ENCODE measurements around the gene GRAP.

The GRAP gene

DNA sequence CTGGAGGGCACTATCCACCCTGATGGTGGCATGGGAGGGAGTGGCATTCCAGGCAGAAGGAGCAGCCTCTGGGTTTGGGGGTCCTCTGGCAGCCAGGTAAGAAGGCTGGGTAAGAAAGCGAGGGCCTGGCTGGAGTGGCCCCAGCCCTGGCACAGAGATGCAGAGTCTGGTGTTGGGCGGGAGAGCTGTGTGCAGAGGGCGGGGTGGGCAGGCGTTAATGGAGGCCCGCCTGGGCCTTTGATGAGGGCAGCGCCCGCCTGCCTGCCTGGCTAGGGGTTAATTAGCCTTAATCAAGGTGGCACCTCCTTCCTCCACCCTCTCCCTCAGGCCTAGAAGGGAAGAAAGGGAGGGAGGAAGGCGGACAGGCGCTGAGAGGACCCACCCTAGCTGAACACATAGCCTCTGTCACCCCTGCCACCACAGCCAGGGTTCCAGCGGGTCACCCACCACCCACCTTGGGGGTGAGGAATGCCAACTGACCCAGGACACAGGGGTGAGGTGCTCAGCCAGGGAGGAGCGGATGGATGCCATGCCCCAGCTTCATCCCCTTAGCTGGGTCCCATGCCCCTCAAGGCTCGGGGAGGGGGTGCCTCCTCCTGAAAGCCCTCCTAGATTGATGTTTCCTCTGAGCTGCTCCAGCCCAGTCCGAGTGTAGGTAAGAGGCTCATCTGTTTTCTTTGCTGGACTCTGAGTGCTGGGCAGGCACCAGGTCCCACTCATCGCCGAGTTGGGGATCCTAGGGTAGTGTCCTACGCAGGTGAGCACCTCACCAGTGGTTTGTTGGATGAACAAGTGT, 28.8 kb downstream of the GRAP start:
- no peak for DNase-seq

DNA sequence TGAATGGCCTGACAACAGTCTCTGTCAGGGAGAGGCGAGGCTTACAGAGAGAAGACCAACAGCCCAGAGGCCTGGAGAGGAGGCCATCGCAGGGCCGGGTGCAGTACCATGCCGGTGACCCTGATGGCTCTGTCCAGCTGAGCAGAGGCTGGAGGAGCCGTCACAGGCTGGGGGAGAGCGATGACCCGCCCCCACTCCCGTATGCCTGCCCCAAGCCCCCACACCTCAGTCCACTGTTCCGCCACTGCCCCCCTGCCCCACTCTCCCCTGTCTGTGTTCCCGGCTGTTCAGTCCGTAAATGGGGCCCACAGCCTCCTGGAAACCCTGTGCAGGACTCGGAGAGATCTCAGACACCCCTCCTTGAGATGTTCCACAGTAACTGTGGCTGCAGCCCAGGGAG, 29.4 kb downstream of the GRAP start:
- DNase-seq = no peak

DNA sequence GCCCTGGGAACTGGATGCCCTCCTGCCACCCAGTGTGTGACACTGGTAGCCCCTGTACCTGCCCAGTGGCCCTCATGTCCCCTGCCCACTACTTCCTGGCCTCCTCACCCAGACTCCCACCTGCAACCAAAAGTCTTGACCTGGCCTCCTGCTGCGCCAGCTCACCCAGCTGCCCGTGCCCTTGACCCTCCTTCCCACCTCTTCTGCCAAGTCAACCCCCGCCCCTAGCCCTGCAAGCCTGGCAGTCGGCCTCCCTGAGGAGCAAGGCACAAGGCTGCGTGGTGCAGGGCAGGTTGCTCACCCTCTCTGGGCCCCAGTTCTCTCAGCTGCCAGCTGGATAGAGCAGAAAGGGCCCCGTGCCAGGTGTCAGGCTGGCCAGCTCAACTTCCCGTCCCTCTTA, 29.9 kb downstream of the GRAP start:
- DNase-seq = no peak

DNA sequence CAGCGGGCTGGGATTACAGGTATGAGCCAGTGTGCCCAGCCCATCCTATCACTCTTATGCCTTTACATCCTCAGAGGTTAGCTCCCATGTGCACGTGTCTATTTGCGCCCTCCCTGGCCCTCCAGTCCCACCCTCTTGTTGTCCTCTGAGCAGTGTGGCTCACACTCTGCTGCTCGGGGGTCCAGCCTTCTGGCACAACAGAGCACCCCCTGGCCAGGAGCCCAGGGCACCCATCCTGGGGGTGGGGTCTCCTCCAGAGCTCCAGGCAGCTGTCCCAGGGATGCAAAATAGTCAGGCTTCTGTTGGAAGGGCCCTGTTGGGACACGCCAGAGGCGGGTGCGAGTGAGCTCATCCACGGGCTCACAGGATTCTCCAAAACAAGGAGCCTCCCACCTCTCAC, 30.5 kb downstream of the GRAP start:
- no peak for DNase-seq

DNA sequence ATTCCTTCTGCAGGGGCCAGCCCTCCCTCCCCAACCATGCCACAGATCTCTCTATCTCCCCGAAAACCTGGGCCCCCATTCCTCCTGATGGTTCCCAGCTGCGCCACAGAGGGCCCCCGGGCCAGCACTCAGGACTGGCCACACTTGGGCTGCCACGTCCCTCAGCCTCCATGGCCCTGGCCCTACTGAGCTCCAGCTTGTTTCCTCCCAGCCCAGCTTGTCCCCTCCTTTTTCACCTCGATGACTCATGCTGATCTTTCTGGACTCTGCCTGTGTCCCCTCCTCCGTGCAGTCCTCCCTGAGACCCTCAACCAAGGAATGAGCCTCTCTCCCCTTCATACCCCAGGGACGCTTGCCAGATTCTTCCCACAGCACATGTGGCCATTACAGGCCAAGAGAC, 31.3 kb downstream of the GRAP start:
- no peak for DNase-seq

DNA sequence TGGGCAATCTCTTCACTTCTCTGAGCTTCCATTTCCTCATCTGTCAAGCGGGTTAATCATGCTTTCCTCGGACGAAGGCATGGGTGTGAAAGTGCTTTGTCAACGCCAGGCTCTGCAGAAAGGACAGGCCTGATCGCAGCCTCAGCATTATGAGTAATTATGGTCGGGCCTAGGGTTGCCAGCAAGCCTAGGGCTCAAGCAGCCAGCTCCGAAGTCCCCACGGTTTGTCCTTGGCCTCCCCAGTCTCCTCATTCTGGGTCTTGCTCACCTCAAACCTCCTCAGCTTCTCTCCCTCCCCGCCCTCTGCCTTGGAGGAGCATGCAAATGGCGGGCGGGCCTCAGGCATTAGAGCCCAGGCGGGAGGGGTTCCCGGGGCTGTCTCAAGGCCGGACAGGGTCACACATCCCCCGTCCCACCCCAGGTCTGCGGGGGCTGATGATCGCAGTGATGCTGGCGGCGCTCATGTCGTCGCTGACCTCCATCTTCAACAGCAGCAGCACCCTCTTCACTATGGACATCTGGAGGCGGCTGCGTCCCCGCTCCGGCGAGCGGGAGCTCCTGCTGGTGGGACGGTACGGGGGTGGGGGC, 32.0 kb downstream of the GRAP start:
- DNase-seq = no peak

DNA sequence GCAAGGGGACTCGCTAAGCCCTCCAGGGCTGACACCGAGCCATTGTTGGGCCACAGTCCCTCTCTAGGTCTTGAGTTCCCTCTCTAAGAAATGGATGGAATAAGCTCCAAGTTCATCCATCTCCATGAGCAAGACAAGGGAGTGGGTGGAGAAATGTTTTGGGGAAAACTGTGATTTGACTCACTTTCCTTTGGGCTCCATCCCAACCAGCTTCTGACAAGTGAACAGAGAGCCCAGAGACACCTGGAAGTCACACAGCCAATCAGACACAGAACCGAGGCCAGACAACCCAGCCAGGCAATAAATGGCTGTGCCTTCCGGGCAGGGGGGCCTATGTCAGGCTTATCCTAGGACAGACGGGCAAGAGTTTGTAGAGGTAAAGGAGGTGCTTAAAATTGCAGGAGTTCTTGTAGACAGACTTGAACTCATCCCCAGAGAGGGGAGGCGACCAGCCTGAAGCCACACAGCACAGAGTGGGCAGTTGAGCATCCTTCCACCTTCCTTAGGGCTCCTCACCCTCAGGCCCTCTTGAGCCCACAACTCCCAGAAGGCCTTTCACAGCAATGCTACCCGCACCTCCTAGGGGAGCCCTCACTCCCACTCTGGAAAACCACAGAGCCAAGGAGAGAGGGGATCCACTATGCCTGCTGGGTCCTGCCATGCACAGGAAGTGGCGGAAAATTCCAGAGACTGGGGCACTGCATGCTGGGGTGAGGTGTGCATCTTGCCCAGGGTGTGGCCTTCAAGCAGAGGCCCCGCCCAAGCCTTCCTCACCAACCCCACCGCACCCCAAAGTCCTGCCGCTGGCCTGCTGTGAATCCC, 32.7 kb downstream of the GRAP start:
- no peak for DNase-seq

DNA sequence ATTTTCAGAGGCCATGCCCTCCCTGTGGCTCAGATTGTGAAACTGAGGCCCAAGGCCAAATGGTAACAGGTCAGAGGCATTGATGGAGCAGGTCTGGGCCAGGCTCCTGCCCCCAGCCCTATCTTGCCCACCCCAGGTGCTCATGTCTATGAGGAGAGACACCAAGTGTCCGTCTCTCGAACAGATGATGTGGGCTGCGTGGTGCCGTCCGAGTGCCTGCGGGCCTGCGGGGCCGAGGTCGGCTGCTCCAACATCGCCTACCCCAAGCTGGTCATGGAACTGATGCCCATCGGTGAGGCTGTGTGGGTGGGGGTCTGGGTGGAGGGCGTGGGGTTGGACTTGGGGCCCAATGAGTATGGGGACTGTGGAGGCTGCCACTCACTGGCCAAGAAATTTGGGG, 33.5 kb downstream of the GRAP start:
- DNase-seq = no peak

DNA sequence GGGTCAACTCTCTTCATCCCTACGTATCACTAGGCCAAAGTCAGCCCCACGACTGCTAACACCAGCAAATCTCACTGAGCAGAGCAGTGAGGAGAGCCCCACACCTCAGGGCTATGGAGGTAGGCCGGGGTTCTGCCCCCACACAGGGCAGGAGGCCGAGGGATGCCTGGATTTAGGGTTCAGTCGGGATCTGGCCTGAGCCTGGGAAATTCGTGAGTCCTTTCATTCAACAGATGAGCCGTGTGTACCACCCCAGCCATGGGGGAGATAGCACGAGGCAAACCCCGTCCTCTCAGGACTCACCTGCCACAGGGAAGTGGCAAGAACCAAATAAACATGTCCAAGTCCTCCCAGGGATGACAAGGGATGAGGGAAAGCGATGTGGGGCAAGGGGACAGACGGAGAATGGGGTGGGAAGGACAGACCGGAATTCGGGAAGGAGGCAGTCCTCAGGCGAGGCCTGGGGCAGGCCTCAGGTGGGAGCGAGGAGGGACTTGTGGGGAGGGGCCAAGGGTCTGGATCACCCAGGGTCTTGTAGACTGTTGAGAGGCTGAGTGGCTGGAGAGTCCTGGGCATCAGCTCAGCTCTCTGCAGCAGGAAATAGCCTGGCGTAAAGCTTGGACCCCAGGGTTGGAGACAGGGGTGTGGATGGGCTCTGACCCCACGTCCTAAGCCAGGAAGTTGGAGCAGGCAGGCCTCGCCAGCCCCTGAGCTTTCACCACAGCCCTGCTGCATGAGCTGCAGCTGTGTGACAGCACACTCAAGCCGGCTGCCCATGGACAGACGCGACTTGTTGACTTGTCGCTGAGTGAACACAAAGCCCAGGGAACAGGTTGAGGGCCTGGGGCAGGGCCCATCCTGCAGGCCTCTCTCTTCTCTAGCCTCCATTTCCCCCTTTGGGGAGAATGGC, 34.3 kb downstream of the GRAP start:
- DNase-seq = no peak

DNA sequence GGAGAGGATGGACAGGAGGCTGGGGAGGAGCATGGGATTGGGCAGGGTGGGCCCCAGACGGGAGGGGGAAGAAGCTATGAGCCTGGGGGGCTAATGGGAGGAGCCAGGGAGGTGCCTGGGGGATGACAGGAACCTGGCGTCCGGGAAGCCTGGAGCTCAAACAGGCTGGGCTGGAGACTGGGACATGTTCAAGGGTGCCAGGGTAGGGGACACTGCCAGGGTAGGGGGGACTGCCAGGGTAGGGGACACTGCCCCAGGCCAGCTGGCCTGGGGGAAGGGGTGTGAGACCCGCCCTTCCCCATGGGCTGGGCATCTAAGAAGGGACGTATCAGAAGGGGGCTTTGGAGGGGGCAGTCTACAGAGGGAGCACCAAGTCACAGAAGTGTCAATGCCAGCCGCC, 35.2 kb downstream of the GRAP start:
- DNase-seq = no peak

DNA sequence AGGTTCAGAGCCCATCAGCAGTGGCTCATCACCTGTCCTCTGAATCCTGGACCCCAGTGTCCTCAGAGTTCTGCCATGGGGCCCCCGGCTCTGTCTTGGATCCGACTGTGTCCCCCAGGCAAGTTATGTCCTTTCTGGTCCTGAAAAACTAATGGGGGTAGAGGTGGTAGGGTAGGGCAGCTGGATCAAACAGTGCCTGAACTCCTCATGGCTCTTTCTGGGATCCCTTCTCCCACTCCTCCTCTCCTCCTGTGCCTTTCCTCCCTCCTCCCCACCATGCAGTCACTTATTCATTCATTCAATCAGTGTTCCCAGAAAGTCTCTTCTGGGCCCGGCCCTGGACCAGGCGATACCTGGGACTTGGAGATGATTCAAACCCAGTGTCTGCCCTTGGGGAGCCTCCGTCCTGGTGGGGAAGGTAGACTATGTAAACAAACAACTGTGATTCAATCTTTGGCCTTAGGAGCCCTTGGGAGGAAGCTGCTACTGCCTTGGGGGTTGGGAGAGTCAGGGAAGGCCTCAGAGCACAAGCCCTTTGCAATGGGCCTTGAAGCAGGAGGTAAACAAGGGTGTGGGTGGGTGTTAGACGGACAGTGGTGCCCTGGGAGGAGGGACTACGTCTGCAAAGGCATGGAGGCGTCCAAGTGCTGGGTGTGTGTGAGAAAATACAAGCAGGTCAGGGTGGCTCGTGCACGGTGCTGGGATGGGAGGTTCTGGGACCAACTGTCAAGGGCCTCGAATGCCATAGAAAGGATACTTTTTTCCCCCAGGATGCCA, 35.8 kb downstream of the GRAP start:
- no peak for DNase-seq

DNA sequence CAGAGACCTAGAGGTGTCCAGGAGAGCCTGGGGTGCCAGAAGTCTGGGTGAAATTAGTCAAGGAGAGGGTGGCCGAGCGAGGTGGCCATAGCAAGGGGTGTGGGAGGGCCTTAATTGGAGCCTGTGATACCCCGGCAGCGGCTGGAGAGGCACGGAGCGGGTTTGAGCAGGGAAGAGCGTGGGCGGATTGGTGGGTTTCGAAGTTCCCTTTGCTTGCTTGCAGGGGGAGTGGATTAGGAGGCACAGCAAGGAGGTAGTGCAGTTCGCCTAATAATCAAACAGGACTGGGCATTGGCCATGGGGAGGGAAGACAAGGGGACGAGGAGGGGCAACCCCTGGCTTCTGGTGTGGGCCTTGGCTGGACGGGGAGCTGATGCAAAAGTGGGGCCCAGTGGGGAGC, 36.8 kb downstream of the GRAP start:
- DNase-seq = no peak

DNA sequence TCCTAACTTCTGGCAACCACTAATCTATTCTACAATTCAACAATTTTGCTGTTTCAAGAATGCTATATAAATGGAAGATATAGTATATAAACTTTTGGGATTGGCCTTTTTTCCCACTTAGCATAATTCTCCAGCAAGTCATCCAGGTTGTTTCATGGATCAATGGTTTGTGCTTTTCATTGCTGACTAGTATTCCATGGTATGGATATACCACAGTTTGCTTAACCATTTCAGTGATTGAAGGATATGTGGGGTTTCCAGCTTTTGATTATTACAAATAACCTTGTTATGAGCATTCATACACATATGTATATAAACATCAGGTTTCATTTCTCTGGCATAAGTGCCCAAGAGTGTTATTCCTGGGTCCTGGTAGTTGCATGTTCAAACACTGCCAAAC, 40.1 kb downstream of the GRAP start:
- no peak for DNase-seq

DNA sequence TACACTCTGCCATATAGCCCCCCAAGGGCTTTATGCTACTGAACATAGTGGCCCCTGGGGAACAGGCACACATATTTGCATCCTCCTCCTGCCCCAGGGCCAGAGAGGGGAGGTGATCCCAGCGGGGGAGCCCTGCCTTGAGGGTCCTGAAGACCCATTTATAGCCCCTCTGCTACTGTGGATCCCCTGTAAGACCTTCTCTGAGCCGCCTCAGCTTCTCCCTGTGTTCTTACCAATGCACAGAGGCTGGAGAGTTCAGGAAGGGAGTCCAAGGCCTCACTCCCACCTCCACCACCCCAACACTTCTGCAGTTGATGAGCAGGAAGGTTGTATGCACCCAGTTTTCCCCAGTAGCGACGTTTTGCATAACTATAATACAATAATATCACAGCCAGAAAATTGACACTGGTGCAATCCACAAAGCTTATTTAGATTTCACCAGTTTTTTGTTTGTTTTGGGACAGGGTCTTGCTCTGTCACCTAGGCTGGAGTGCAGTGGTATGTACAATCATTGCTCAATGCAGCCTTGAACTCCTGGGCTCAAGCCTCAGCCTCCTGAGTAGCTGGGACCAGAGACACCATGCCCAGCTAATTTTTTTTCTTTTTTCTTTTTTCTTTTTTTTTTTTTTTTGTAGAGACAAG, 40.8 kb downstream of the GRAP start:
- no peak for DNase-seq

DNA sequence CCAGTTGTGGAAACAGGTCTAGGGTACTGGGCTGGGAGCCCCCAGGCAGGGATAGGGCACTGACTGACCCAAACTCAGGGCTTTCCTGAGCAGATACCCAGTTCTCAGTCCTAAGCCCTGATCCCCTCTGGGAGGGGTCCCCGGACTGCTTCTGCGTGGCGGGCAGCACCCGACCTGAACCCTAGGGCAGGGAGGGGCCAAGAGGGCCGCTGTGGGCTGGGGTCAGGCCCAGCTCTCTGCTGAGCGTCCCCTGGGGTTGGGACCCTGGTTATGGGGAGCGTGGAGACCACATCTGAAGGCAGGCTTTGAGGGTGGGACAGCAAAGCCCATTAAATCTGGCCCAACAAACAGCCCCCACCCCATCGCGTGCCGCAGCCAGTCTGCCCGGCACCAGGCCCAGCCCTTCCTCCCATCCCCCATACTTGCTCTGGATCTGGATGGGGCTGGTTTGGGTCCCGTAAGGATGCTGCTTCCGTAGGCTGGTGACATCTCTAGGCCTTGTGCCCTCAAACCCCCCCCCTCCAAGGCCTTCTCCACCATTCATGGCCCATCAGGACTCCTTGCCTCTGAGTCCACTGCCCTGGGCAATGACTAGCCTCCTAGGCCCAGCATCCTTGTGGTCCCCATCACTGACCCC, 41.5 kb downstream of the GRAP start:
- DNase-seq = no peak

DNA sequence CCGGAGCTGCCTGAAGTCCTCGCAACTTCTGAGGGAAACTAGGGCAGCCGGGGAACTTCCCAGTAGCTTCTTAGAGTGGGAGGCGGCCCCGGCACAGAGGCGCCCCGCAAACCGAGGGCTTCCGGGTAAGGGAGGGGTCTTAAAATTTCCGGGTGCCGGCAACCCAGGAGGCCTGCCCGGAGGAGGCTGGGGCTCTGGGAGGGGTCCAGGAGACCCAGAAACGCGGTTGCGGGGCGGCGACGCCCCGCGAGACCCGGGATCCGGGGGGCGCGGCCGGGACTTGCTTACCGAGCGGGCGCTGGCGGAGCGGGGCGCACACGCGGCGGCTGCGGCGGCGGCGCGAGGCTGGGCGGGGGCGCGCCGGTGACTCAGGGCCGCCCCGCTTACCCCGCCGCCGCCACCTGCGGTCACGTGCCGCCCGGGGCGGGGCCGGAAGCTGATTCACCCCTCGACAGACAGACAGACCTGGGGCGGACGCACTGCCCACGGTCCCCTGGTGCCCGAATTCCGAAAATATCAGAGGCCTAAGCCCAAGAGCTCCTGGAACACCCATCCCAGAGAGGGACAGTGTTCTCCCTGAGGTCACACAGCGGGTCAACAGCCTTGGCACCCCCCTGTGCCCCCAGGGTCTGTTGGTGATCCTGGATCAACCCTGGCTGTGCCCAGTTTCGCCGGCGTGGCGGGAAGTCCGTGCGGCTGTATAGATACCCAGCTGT, 42.2 kb downstream of the GRAP start, which contains the start of gene FAM83G:
Gene FAM83G (minus strand): TSS at position 344 of the 716 bp plus-strand sequence. CDS start 723 bp downstream, outside the sequence.
- peak; percentile 67 for DNase-seq

DNA sequence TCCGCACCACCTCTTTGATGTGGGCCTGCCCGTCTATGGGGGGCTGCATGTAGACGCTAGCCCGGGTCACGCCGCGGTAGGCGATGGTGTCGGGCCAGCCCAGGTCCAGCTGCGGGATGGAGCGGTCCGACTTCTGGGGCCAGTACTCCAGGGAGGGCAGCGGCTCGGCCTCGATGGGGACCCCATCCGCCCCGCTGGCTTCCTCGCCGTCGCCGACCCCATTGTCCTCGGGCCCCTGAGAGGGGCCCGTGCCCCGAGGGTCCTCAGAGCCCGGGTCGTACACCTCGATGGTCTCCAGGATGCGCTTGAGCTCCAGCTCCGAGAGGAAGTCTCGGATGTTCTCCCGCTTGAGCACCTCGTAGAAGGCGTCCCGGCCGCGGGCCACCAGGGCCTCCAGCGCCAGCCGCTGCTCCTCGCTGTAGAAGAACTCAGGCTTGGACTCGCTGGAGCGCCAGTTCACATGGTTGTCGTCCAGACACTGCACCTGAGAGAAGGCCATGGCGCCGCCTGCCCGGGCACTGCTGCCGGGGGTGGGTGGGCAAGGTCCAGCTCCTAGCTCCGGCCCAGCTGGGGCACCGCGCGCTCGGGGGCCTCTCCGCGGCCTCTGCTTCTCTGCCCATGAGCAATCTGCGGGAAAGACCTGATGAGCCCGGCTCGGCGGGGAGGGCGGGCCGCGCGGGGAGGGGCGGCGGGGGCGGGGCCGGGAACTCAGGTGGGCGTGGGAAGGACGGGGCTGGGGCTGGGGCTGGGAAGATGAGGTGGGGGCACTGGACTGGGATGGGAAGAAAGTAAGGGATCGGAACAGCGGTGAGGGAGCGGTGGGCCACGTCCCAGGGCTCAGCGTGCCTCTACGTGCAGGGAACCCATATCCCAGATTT, 43.0 kb downstream of the GRAP start:
- DNase-seq = peak; percentile 35

DNA sequence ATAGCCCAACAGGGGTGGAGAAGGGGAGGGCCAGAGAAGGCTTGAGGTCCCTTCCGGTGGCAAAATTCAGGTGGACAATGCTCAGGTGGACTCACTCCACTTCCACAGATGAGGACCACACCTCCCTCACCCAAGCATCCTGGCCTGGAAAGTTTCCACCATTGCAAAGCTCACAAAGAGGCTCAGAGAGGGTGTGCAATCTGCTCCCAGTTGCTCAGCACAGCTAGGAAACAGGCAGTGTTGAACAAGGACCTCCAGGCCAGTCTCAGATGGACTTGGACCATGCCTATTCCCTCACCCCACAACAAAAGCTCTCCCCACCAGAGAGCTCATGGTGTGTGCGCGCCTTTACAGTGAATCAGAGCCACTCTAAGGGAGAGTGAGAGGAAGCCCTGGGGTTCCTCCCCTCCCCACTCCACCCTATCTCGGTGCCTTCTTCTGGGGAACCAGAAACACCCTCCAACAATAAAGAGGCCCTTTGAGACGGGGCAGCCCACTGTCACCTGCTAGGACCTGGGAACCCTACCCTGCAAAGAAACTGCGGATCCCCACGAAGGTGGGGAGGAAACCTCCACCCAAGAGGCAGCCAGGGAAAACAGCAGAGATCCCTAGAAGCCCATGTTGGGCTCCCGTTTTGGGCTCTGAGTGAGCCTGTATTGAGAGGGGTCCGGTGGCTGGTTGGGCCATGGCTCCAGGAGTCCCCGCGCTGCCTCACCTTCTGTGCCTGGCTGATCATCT, 43.8 kb downstream of the GRAP start:
- peak; percentile 51 for DNase-seq
